Measurements from ENCODE around the gene SRPX2. TPM values are rescaled to one million over a fixed set of nuclear protein-coding genes. Genes with fewer than 3 reads are reported as not detected.

Gene SRPX2
- polyA plus RNA-seq, 4 donors, result 0.54 to 5.5 (median 5.0) TPM; not detected in 1

DNA sequence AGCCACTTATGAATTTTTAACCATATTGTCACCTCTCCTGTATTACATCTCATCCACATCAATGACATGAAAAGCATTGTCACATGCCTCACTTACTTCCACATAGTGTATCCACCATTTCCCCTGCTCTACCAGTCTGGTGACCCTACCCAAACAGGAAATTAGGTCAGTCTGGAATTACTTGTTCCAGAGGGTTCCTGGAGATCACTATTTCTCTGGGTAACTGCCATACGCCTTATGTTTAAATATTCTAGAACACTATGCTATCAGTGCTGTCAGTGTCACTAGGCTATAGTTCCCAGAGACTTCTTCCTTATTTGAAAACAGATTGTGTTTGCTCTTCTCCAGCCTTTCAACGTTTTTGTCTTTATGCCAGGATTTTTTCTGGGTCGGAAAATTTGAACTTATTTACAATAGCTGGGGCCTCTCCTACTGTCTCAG is 15.0 kb downstream of the SRPX2 start:
- Histone ChIP-seq H3K36me3 (ENCODE audit: control insufficient read depth in 3 of 3, insufficient read depth in 2 of 3, low read depth in 1 of 3, low read length in 3 of 3) (peaks cover 0 to 2% (median 0%) of the 10 kb centered on the region in 3 donors), H3K27ac (ENCODE audit: low read depth in 1 of 3, low read length in 2 of 3) (peak overlapping the region in 1 of 3 donors; percentile 84), H3K9me3 (ENCODE audit: control insufficient read depth in 2 of 2, insufficient read depth in 1 of 2, low read depth in 1 of 2, low read length in 1 of 2) (no peaks in the 10 kb centered on the region), H3K4me3 (ENCODE audit: low read depth in 1 of 3, low read length in 3 of 3) (no peak overlapping the region), H3K27me3 (ENCODE audit: control insufficient read depth in 3 of 3, insufficient read depth in 3 of 3, low read length in 3 of 3) (no peaks in the 10 kb centered on the region), H3K4me1 (ENCODE audit: control insufficient read depth in 3 of 3, insufficient read depth in 2 of 3, low read depth in 1 of 3, low read length in 2 of 3) (peaks cover 0 to 26% (median 5%) of the 10 kb centered on the region in 3 donors)
- WGBS, 3 donors, result 22 to 35% (median 28%) methylated on average over 3 of the region's 3 CpGs
- DNase-seq (no peak), FAIRE-seq (no peak)

DNA sequence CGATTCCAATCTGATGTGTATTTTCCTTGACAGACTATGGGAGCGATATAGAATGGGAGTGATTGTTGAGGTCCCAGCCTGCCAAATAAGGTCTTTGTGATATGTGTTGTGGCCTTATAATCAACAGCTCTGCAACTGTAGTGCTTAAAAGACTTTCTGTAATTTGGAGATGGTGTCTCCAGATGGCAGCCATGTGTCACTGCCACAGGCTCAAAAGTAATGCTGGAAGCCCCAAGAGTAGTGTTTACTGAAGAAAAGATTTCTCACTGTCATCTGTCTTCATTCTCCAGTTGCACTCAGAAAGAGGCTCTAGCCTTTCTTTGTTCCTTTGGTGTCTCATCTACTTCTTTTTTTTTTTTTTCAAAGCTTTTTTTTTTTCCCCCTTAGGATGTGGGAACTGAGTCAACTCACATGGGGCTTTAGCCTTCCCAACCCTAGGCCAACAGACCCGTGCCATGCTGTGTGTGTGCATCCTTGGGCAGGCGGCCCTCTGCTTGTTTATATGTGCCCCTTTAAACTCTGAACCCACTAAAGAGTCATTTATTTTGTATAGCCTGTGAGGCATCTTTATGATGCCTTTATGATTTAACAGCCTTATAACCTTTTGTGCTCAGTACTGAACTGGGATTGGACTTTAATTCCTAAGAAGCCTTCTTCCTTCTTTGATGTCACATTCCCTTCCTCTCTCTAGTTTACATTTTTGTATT is 15.6 kb downstream of the SRPX2 start:
- Histone ChIP-seq H3K27me3 (ENCODE audit: control insufficient read depth in 3 of 3, insufficient read depth in 3 of 3, low read length in 3 of 3) (no peaks in the 10 kb centered on the region), H3K9me3 (ENCODE audit: control insufficient read depth in 2 of 2, insufficient read depth in 1 of 2, low read depth in 1 of 2, low read length in 1 of 2) (no peaks in the 10 kb centered on the region), H3K27ac (ENCODE audit: low read depth in 1 of 3, low read length in 2 of 3) (peak overlapping the region in 2 of 3 donors; percentile 64 to 84), H3K36me3 (ENCODE audit: control insufficient read depth in 3 of 3, insufficient read depth in 2 of 3, low read depth in 1 of 3, low read length in 3 of 3) (peaks cover 0 to 2% (median 0%) of the 10 kb centered on the region in 3 donors), H3K4me3 (ENCODE audit: low read depth in 1 of 3, low read length in 3 of 3) (no peak overlapping the region), H3K4me1 (ENCODE audit: control insufficient read depth in 3 of 3, insufficient read depth in 2 of 3, low read depth in 1 of 3, low read length in 2 of 3) (peaks cover 0 to 22% (median 5%) of the 10 kb centered on the region in 3 donors)
- WGBS, 3 donors, result 19 to 62% (median 45%) methylated on average over 4 of the region's 4 CpGs
- FAIRE-seq (no peak), DNase-seq (peak; percentile 52 to 54)

DNA sequence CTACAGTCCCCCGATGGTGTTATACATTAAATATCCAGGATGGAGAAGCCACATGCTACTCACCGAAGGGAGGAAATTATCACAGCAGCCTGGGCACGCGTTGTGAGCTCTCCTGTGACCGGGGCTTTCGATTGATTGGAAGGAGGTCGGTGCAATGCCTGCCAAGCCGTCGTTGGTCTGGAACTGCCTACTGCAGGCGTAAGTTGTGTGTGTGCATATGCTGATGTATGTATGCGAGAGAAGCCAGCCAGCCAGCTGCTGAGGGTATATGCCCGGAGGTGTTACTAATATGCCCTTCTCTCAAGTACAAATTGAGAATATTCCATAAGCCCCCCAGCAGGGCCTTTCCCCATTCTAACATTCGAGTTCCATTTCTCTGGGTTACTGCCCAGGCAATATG is 18.2 kb downstream of the SRPX2 start:
- Histone ChIP-seq H3K36me3 (ENCODE audit: control insufficient read depth in 3 of 3, insufficient read depth in 2 of 3, low read depth in 1 of 3, low read length in 3 of 3) (peaks cover 0 to 2% (median 0%) of the 10 kb centered on the region in 3 donors), H3K9me3 (ENCODE audit: control insufficient read depth in 2 of 2, insufficient read depth in 1 of 2, low read depth in 1 of 2, low read length in 1 of 2) (no peaks in the 10 kb centered on the region), H3K4me3 (ENCODE audit: low read depth in 1 of 3, low read length in 3 of 3) (no peak overlapping the region), H3K27me3 (ENCODE audit: control insufficient read depth in 3 of 3, insufficient read depth in 3 of 3, low read length in 3 of 3) (no peaks in the 10 kb centered on the region), H3K27ac (ENCODE audit: low read depth in 1 of 3, low read length in 2 of 3) (no peak overlapping the region), H3K4me1 (ENCODE audit: control insufficient read depth in 3 of 3, insufficient read depth in 2 of 3, low read depth in 1 of 3, low read length in 2 of 3) (peaks cover 0 to 22% (median 5%) of the 10 kb centered on the region in 3 donors)
- DNase-seq, result no peak
- FAIRE-seq, result no peak
- WGBS, 3 donors, result 85 to 93% (median 93%) methylated on average over 13 of the region's 13 CpGs

DNA sequence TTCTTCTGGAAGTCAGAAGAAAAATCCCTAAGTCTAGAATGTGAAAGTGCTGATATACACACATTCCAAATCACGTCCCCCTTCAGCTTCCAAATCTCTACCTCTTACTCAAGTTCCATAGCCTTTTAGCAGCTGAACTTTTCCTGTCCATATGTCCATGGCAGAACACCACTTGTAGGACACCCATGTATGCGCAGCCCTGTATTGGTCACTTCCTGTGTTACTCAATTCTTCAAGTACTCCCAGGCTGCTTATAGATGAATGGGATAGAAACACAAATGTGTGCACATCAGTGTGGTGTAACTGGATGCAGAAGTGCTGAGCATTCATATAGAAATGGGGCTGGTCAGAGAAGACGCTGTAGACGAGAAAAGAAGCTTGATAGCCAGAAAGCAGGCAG is 18.8 kb downstream of the SRPX2 start:
- no peak for FAIRE-seq
- no peak for DNase-seq
- H3K27me3 ChIP-seq (ENCODE audit: control insufficient read depth in 3 of 3, insufficient read depth in 3 of 3, low read length in 3 of 3), result no peaks in the 10 kb centered on the region
- H3K4me3 ChIP-seq (ENCODE audit: low read depth in 1 of 3, low read length in 3 of 3), result no peak overlapping the region
- 77 to 93% (median 85%) methylated on average over 4 of the region's 4 CpGs for WGBS, 3 donors
- peaks cover 0 to 22% (median 5%) of the 10 kb centered on the region in 3 donors for H3K4me1 ChIP-seq (ENCODE audit: control insufficient read depth in 3 of 3, insufficient read depth in 2 of 3, low read depth in 1 of 3, low read length in 2 of 3)
- no peaks in the 10 kb centered on the region for H3K9me3 ChIP-seq (ENCODE audit: control insufficient read depth in 2 of 2, insufficient read depth in 1 of 2, low read depth in 1 of 2, low read length in 1 of 2)
- H3K27ac ChIP-seq (ENCODE audit: low read depth in 1 of 3, low read length in 2 of 3), result peak overlapping the region in 1 of 3 donors; percentile 17
- H3K36me3 ChIP-seq (ENCODE audit: control insufficient read depth in 3 of 3, insufficient read depth in 2 of 3, low read depth in 1 of 3, low read length in 3 of 3), result peaks cover 0 to 2% (median 0%) of the 10 kb centered on the region in 3 donors

DNA sequence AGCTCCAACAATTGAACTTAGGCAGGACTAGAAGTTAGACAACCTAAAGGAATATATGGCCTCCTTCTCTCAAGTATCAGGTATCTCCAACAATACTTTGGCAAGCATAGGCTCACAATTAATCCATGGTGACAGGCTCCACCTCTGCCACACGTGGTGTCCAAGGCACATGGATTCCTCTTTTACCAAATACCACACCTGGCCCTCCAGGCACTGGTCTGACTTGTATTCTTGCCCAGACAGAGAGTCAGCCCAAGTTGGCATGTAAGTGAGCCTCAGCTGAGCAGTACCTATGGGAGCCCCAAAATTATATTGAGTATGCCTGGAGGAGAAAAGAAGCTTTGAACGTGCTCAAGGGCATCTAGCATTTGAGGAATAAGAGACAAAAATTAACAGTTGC is 19.6 kb downstream of the SRPX2 start:
- Histone ChIP-seq H3K27ac (ENCODE audit: low read depth in 1 of 3, low read length in 2 of 3) (peak overlapping the region in 1 of 3 donors; percentile 17), H3K27me3 (ENCODE audit: control insufficient read depth in 3 of 3, insufficient read depth in 3 of 3, low read length in 3 of 3) (no peaks in the 10 kb centered on the region), H3K36me3 (ENCODE audit: control insufficient read depth in 3 of 3, insufficient read depth in 2 of 3, low read depth in 1 of 3, low read length in 3 of 3) (peaks cover 0 to 2% (median 0%) of the 10 kb centered on the region in 3 donors), H3K9me3 (ENCODE audit: control insufficient read depth in 2 of 2, insufficient read depth in 1 of 2, low read depth in 1 of 2, low read length in 1 of 2) (no peaks in the 10 kb centered on the region), H3K4me3 (ENCODE audit: low read depth in 1 of 3, low read length in 3 of 3) (no peak overlapping the region), H3K4me1 (ENCODE audit: control insufficient read depth in 3 of 3, insufficient read depth in 2 of 3, low read depth in 1 of 3, low read length in 2 of 3) (peaks cover 0 to 18% (median 5%) of the 10 kb centered on the region in 3 donors)
- FAIRE-seq, result no peak
- 44 to 64% (median 45%) methylated on average over 2 of the region's 2 CpGs for WGBS, 3 donors
- DNase-seq, result no peak

DNA sequence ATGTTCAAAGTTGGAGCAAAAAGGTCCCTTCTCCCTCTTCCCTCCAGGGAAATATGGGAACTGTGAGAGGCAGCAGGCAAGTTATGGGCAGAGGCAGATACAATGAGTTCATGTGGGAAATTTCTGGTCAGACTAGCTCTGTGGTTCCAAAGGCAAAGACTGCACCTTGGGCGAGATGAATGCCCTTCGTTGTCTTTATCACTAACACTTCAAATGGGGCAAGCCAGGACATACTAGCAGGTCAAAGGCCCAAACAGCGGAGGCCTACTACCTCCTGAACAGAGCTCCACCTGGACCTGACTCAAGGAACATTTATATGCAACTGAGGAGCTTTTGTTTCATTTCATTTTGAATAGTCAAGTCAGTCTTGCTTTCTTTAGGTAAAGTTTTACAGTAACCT is 29.0 kb downstream of the SRPX2 start:
- Histone ChIP-seq H3K4me1 (ENCODE audit: control insufficient read depth in 3 of 3, insufficient read depth in 2 of 3, low read depth in 1 of 3, low read length in 2 of 3) (no peaks in the 10 kb centered on the region), H3K36me3 (ENCODE audit: control insufficient read depth in 3 of 3, insufficient read depth in 2 of 3, low read depth in 1 of 3, low read length in 3 of 3) (no peaks in the 10 kb centered on the region), H3K9me3 (ENCODE audit: control insufficient read depth in 2 of 2, insufficient read depth in 1 of 2, low read depth in 1 of 2, low read length in 1 of 2) (no peaks in the 10 kb centered on the region), H3K27me3 (ENCODE audit: control insufficient read depth in 3 of 3, insufficient read depth in 3 of 3, low read length in 3 of 3) (no peaks in the 10 kb centered on the region), H3K4me3 (ENCODE audit: low read depth in 1 of 3, low read length in 3 of 3) (no peak overlapping the region), H3K27ac (ENCODE audit: low read depth in 1 of 3, low read length in 2 of 3) (no peak overlapping the region)
- FAIRE-seq, result no peak
- WGBS, 3 donors, result 29 to 53% (median 39%) methylated on average over 3 of the region's 3 CpGs
- DNase-seq, result peak; percentile 38 to 45

DNA sequence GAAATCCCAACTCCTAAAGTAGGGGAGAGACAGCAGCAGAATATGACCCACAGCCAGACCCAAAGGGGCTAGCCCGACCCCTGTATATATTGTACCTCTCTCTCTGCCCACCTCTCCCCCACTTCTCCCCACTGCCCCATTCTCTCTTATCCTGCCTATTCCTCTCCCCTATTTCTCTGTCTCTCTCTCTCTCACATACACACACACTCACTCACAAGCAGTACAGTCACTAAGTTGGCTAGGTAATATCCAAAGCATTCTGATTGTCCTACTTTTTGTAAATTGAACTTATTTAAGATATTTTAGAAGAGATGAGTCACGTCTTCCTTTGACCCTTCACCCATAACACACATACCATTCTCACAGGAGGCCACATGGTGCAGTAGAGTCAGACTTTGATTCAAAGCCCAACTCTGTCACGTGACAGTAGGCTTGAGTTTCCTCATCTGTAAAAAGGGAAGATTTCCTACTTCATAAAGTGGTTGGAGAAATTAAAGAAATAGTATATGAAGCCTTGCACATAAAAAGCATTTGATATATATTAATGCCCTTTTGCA is 29.5 kb downstream of the SRPX2 start:
- FAIRE-seq (no peak), DNase-seq (peak in 1 of 2 donors; percentile 3)
- Histone ChIP-seq H3K27me3 (ENCODE audit: control insufficient read depth in 3 of 3, insufficient read depth in 3 of 3, low read length in 3 of 3) (no peaks in the 10 kb centered on the region), H3K9me3 (ENCODE audit: control insufficient read depth in 2 of 2, insufficient read depth in 1 of 2, low read depth in 1 of 2, low read length in 1 of 2) (no peaks in the 10 kb centered on the region), H3K27ac (ENCODE audit: low read depth in 1 of 3, low read length in 2 of 3) (no peak overlapping the region), H3K4me1 (ENCODE audit: control insufficient read depth in 3 of 3, insufficient read depth in 2 of 3, low read depth in 1 of 3, low read length in 2 of 3) (no peaks in the 10 kb centered on the region), H3K4me3 (ENCODE audit: low read depth in 1 of 3, low read length in 3 of 3) (no peak overlapping the region), H3K36me3 (ENCODE audit: control insufficient read depth in 3 of 3, insufficient read depth in 2 of 3, low read depth in 1 of 3, low read length in 3 of 3) (no peaks in the 10 kb centered on the region)
- 40 to 63% (median 61%) methylated on average over 3 of the region's 3 CpGs for WGBS, 3 donors

DNA sequence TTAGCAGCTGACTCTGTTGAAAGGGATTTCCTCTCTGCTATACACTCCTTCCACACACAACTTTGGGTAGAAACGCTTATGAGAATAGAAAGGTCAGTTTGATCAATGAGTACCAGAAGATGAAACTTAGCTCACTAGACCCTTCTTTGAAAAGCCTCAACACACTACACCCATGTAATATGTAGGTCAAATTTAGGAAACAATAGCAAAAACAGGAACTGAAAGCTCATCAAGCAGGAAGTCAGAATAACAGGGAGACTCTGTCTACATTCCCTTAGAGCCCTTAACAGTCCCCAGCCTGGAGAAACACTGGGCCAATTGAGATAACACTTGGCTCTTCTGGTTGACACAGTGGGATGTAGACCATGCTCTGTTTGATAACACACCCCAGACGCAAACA is 30.7 kb downstream of the SRPX2 start:
- no peak overlapping the region for H3K27ac ChIP-seq (ENCODE audit: low read depth in 1 of 3, low read length in 2 of 3)
- DNase-seq (no peak), FAIRE-seq (no peak)
- H3K9me3 ChIP-seq (ENCODE audit: control insufficient read depth in 2 of 2, insufficient read depth in 1 of 2, low read depth in 1 of 2, low read length in 1 of 2), result no peaks in the 10 kb centered on the region
- H3K27me3 ChIP-seq (ENCODE audit: control insufficient read depth in 3 of 3, insufficient read depth in 3 of 3, low read length in 3 of 3), result no peaks in the 10 kb centered on the region
- H3K4me3 ChIP-seq (ENCODE audit: low read depth in 1 of 3, low read length in 3 of 3), result no peak overlapping the region
- no peaks in the 10 kb centered on the region for H3K4me1 ChIP-seq (ENCODE audit: control insufficient read depth in 3 of 3, insufficient read depth in 2 of 3, low read depth in 1 of 3, low read length in 2 of 3)
- WGBS, 3 donors, result 59 to 77% (median 68%) methylated on average over 2 of the region's 2 CpGs
- H3K36me3 ChIP-seq (ENCODE audit: control insufficient read depth in 3 of 3, insufficient read depth in 2 of 3, low read depth in 1 of 3, low read length in 3 of 3), result no peaks in the 10 kb centered on the region
